ENCODE data around the gene PICALM. TPM values are rescaled to one million over a fixed set of nuclear protein-coding genes. Genes with fewer than 3 reads are reported as not detected.
"Not testable (repeated sequence)": the region's sequence is repeated elsewhere in the genome, so short reads cannot be mapped to it uniquely, and the experiment has no call there.

The PICALM gene
- total and polyA plus RNA-seq, 2 donors (not counting 3 experiments of a cell fraction or from before 2014, with no cell fraction given): 181 to 202 TPM

DNA sequence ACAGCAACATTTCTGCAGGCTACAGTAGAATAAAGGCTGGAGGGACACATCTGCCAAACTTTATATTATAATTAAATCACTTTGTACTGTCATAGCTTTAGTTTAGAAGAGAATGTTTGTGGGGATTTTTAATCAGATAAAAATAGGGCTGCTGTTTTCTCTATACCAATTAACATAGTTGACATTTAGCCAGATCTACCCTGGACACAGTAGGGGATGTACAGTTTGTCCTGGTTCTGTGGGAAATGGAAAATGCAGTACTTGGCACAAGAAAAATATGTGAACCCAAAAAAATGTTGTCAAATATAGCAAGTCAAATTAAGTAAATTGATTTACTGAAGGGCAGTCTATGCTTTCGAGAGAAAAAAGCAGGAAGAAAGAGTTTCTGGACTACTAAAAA is 20.8 kb upstream of the PICALM start:
- no peak overlapping the region for H3K4me2 ChIP-seq (ENCODE audit: insufficient read depth, low read length)
- H3K9ac ChIP-seq (replicated peaks; ENCODE audit: extremely low read depth, insufficient read depth, low read length): no peak overlapping the region
- H3K9me3 ChIP-seq (replicated peaks; ENCODE audit: control insufficient read depth, insufficient read depth, low read length): no peaks in the 10 kb centered on the region
- ChIA-PET CTCF (no interaction called here), POLR2A (no interaction called here)
- H4K20me1 ChIP-seq (replicated peaks; ENCODE audit: control insufficient read depth, extremely low read depth, insufficient read depth, low read length): no peaks in the 10 kb centered on the region
- H3K27me3 ChIP-seq (ENCODE audit: control insufficient read depth in 2 of 2, insufficient read depth in 2 of 2, low read length in 2 of 2): no peaks in the 10 kb centered on the region
- no peaks in the 10 kb centered on the region for H3K36me3 ChIP-seq (ENCODE audit: control insufficient read depth in 2 of 2, extremely low read depth in 1 of 2, insufficient read depth in 2 of 2, low read length in 2 of 2)
- dilution Hi-C loops (cut with MboI; ENCODE audit: extremely low pct_ligation_motif_present, low sequenced_read_pairs): no loop called here
- H3K4me3 ChIP-seq (replicated peaks in 1 of 3; ENCODE audit: insufficient read depth in 1 of 3, low read depth in 1 of 3, low read length in 3 of 3): no peak overlapping the region
- H2AFZ ChIP-seq (ENCODE audit: low read depth, low read length): no peak overlapping the region
- no peak overlapping the region for H3K27ac ChIP-seq (ENCODE audit: insufficient read depth, low read depth, low read length)
- H3K4me1 ChIP-seq (ENCODE audit: control insufficient read depth, extremely low read depth, insufficient read depth, low read length): no peaks in the 10 kb centered on the region
- no peaks in the 10 kb centered on the region for H3K79me2 ChIP-seq (ENCODE audit: control insufficient read depth, insufficient read depth, low read length)
- intact Hi-C loops (cut with micrococcal nuclease): loop anchor here (2.0 kb wide), 1 partner anchor 13 kb away; no protein-coding TSS in a partner anchor
- no peak for TF ChIP-seq POLR2AphosphoS5 (IDR thresholded peaks at IDR 0.05; ENCODE audit: insufficient read depth, low read depth, low read length)
- no peak for TF ChIP-seq MYC (IDR thresholded peaks at IDR 0.05; ENCODE audit: low read depth, low read length)
- no peak for TF ChIP-seq JUN (IDR thresholded peaks at IDR 0.05; ENCODE audit: borderline replicate concordance, insufficient read depth, insufficient read length, low read depth)
- no peak for TF ChIP-seq POLR2A (IDR thresholded peaks at IDR 0.05; ENCODE audit: low read depth, low read length)
- no peak for TF ChIP-seq FOS (IDR thresholded peaks at IDR 0.05; ENCODE audit: borderline replicate concordance, insufficient read depth, low read length)
- TF ChIP-seq, protein P1, sequence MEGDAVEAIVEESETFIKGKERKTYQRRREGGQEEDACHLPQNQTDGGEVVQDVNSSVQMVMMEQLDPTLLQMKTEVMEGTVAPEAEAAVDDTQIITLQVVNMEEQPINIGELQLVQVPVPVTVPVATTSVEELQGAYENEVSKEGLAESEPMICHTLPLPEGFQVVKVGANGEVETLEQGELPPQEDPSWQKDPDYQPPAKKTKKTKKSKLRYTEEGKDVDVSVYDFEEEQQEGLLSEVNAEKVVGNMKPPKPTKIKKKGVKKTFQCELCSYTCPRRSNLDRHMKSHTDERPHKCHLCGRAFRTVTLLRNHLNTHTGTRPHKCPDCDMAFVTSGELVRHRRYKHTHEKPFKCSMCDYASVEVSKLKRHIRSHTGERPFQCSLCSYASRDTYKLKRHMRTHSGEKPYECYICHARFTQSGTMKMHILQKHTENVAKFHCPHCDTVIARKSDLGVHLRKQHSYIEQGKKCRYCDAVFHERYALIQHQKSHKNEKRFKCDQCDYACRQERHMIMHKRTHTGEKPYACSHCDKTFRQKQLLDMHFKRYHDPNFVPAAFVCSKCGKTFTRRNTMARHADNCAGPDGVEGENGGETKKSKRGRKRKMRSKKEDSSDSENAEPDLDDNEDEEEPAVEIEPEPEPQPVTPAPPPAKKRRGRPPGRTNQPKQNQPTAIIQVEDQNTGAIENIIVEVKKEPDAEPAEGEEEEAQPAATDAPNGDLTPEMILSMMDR (IDR thresholded peaks at IDR 0.05; ENCODE audit: extremely low read depth in 1 of 2, insufficient read depth in 1 of 2, low read depth in 1 of 2, low read length in 2 of 2): no peak
- TF ChIP-seq EZH2 (IDR thresholded peaks at IDR 0.05; ENCODE audit: borderline replicate concordance, low read depth, low read length, severe bottlenecking): no peak
- TF ChIP-seq, protein P2, sequence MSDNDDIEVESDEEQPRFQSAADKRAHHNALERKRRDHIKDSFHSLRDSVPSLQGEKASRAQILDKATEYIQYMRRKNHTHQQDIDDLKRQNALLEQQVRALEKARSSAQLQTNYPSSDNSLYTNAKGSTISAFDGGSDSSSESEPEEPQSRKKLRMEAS (IDR thresholded peaks at IDR 0.05; ENCODE audit: insufficient read depth, insufficient read length): no peak
- TF ChIP-seq GATA2 (IDR thresholded peaks at IDR 0.05; ENCODE audit: insufficient read depth, insufficient read length, low read depth, low read length): no peak
- DNase-seq (ENCODE audit: low read depth, low spot score) (no peak), FAIRE-seq (no peak)
- no TSS peak for BruUV-seq (replicated peaks)
- H3K9me1 ChIP-seq (replicated peaks; ENCODE audit: control insufficient read depth, extremely low read depth, insufficient read depth, low read length): no peaks in the 10 kb centered on the region

DNA sequence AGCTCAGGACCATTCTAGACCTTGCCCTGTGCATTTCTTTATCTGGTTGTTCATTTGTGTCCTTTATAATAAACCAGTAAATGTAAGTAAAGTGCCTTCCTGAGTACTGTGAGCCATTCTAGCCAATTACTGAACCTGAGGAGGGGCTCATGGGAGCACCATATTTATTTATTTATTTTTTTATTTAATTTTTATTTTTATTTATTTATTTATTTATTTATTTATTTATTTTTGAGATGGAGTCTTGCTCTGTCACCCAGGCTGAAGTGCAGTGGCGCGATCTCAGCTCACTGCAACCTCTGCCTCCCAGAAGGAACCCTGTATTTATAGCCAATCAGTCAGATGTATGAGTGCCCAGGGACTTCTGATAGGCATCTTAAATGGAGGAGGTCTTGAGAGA is 18.8 kb upstream of the PICALM start:
- POLR2A ChIA-PET; H2AFZ ChIP-seq (ENCODE audit: low read depth, low read length); H3K36me3 ChIP-seq (ENCODE audit: control insufficient read depth in 2 of 2, extremely low read depth in 1 of 2, insufficient read depth in 2 of 2, low read length in 2 of 2); H4K20me1 ChIP-seq (replicated peaks; ENCODE audit: control insufficient read depth, extremely low read depth, insufficient read depth, low read length); H3K27me3 ChIP-seq (ENCODE audit: control insufficient read depth in 2 of 2, insufficient read depth in 2 of 2, low read length in 2 of 2); H3K9me3 ChIP-seq (replicated peaks; ENCODE audit: control insufficient read depth, insufficient read depth, low read length); FAIRE-seq; H3K4me3 ChIP-seq (replicated peaks in 1 of 3; ENCODE audit: insufficient read depth in 1 of 3, low read depth in 1 of 3, low read length in 3 of 3); dilution Hi-C loops (cut with MboI; ENCODE audit: extremely low pct_ligation_motif_present, low sequenced_read_pairs); H3K79me2 ChIP-seq (ENCODE audit: control insufficient read depth, insufficient read depth, low read length); H3K4me2 ChIP-seq (ENCODE audit: insufficient read depth, low read length); BruUV-seq (replicated peaks); DNase-seq (ENCODE audit: low read depth, low spot score); H3K4me1 ChIP-seq (ENCODE audit: control insufficient read depth, extremely low read depth, insufficient read depth, low read length); H3K9ac ChIP-seq (replicated peaks; ENCODE audit: extremely low read depth, insufficient read depth, low read length); H3K27ac ChIP-seq (ENCODE audit: insufficient read depth, low read depth, low read length); H3K9me1 ChIP-seq (replicated peaks; ENCODE audit: control insufficient read depth, extremely low read depth, insufficient read depth, low read length): not testable (repeated sequence)
- intact Hi-C loops (cut with micrococcal nuclease): loop anchor here (2.0 kb wide), 1 partner anchor 15 kb away; no protein-coding TSS in a partner anchor
- CTCF ChIA-PET: interaction anchor here (0.6 to 1.1 kb wide), 3 partner anchors 34 to 131 kb away, joined by 3 read pairs; no protein-coding TSS in a partner anchor

All from endothelial cell of umbilical vein (primary cell).